Small intestine (tissue), 7 donors: Measurements from ENCODE around the gene WT1. TPM values are rescaled to one million over a fixed set of nuclear protein-coding genes. Genes with fewer than 3 reads are reported as not detected.

ENCODE experiments used
- DNase-seq, 2 donors: peaks; one replicate each; pipeline versions ENCODE4 v3.0.0 to v3.0.0-alpha.2; 2013
- FAIRE-seq: peaks from 2 replicates; lab custom pipeline; 2012; peaks lifted over from hg19 to GRCh38; lab: Jason Lieb, UNC
- H3K27ac ChIP-seq, 3 donors: one replicate each; pipeline ENCODE4 v1.5.1; 2013; ENCODE audit warnings: low read length in 2 of 3, mild to moderate bottlenecking in 2 of 3, control low read depth in 1 of 3, inconsistent platforms in 1 of 3, low read depth in 1 of 3, moderate library complexity in 1 of 3
- H3K27me3 ChIP-seq, 3 donors: one replicate each; pipeline ENCODE4 v1.6.1; 2013; ENCODE audit warnings: low read length in 3 of 3, inconsistent platforms in 1 of 3; ENCODE audit not compliant: control insufficient read depth in 3 of 3, insufficient read depth in 3 of 3
- H3K36me3 ChIP-seq, 3 donors: one replicate each; pipeline ENCODE4 v1.6.1; 2013; ENCODE audit warnings: low read length in 3 of 3, inconsistent platforms in 1 of 3, low read depth in 1 of 3, mild to moderate bottlenecking in 1 of 3, moderate library complexity in 1 of 3; ENCODE audit not compliant: control insufficient read depth in 3 of 3, insufficient read depth in 2 of 3
- H3K4me1 ChIP-seq, 3 donors: one replicate each; pipeline ENCODE4 v1.6.1; 2013; ENCODE audit warnings: low read length in 2 of 3, inconsistent platforms in 1 of 3, low read depth in 1 of 3, mild to moderate bottlenecking in 1 of 3, moderate library complexity in 1 of 3; ENCODE audit not compliant: control insufficient read depth in 3 of 3, insufficient read depth in 2 of 3
- H3K4me3 ChIP-seq, 3 donors: one replicate each; pipeline ENCODE4 v1.5.1; 2013; ENCODE audit warnings: low read length in 3 of 3, control low read depth in 1 of 3, inconsistent platforms in 1 of 3, low read depth in 1 of 3, mild to moderate bottlenecking in 1 of 3, moderate library complexity in 1 of 3
- H3K9me3 ChIP-seq, 2 donors: one replicate each; pipeline ENCODE4 v1.6.1; 2013; ENCODE audit warnings: low read depth in 1 of 2, low read length in 1 of 2; ENCODE audit not compliant: control insufficient read depth in 2 of 2, insufficient read depth in 1 of 2
- WGBS, 3 donors: extraction: QIAGEN DNeasy Blood & Tissue Kit; methylation state at CpG; one replicate each; pipeline ENCODE4 v1.1.7; 2013; 5-methylcytosine and 5-hydroxymethylcytosine counted together
- polyA plus RNA-seq, 4 donors: library from polyadenylated mRNA; stranded (reverse) in 3 of 4; unstranded in 1 of 4; fragments of 200-250 nt in 3 of 4; fragments of 120-200 nt in 1 of 4; gene quantifications; one replicate each; pipeline versions ENCODE4 v1.2.1 to v1.2.3, GENCODE V29; 2013
- donor health status: healthy with polysubstance abuse.
- donor health status: control.
- donor health status: control.
- donor health status: Bipolar disorder and iron deficiency.
- donor health status: healthy.

WT1 gene
- polyA plus RNA-seq, 4 donors = 0.03 TPM; not detected in 3

- 79 to 94% (median 88%) methylated on average over 1 of the region's 1 CpG for WGBS, 3 donors
- H3K27ac ChIP-seq = no peak overlapping the region
These were observed 68.7 kb downstream of the WT1 start for GRCh38 chr11:32366666-32367065.

GRCh38 chr11:32365192-32365591 lies 70.1 kb downstream of the WT1 start:
- H3K4me1 ChIP-seq = no peaks in the 10 kb centered on the region
- FAIRE-seq (no peak), DNase-seq (no peak)
- no peak overlapping the region for H3K27ac ChIP-seq
- no peak overlapping the region for H3K4me3 ChIP-seq
- H3K9me3 ChIP-seq = peaks cover 0 to 7% of the 10 kb centered on the region in 2 donors
- WGBS, 3 donors = 71 to 80% (median 77%) methylated on average over 4 of the region's 4 CpGs
- H3K36me3 ChIP-seq = no peaks in the 10 kb centered on the region
- H3K27me3 ChIP-seq = peaks cover 0 to 3% (median 0%) of the 10 kb centered on the region in 3 donors

More at GRCh38 chr11:32366666-32367065, 68.7 kb downstream of the WT1 start:
- Histone ChIP-seq H3K4me3 (no peak overlapping the region), H3K36me3 (no peaks in the 10 kb centered on the region), H3K4me1 (no peaks in the 10 kb centered on the region), H3K9me3 (peaks cover 0 to 7% of the 10 kb centered on the region in 2 donors), H3K27me3 (peaks cover 0 to 3% (median 0%) of the 10 kb centered on the region in 3 donors)
- DNase-seq = no peak
- no peak for FAIRE-seq

GRCh38 chr11:32358729-32359128 lies 76.6 kb downstream of the WT1 start:
- no peak for FAIRE-seq
- Histone ChIP-seq H3K9me3 (no peaks in the 10 kb centered on the region), H3K27ac (no peak overlapping the region), H3K4me1 (no peaks in the 10 kb centered on the region), H3K27me3 (peaks cover 0 to 11% (median 0%) of the 10 kb centered on the region in 3 donors), H3K4me3 (no peak overlapping the region), H3K36me3 (no peaks in the 10 kb centered on the region)
- WGBS, 3 donors = 10 to 26% (median 23%) methylated on average over 13 of the region's 13 CpGs
- DNase-seq = peak in 1 of 2 donors; percentile 14

- Histone ChIP-seq H3K27ac (no peak overlapping the region), H3K4me1 (no peaks in the 10 kb centered on the region), H3K9me3 (no peaks in the 10 kb centered on the region), H3K36me3 (no peaks in the 10 kb centered on the region), H3K27me3 (peaks cover 0 to 11% (median 0%) of the 10 kb centered on the region in 3 donors), H3K4me3 (no peak overlapping the region)
- FAIRE-seq = no peak
- WGBS, 3 donors = 33 to 36% (median 33%) methylated on average over 6 of the region's 6 CpGs
- no peak for DNase-seq
These were observed 81.5 kb downstream of the WT1 start for GRCh38 chr11:32353884-32354283.

GRCh38 chr11:32348502-32348901 lies 86.8 kb downstream of the WT1 start:
- no peaks in the 10 kb centered on the region for H3K9me3 ChIP-seq
- FAIRE-seq (no peak), DNase-seq (no peak)
- peaks cover 0 to 6% (median 0%) of the 10 kb centered on the region in 3 donors for H3K27me3 ChIP-seq
- no peaks in the 10 kb centered on the region for H3K36me3 ChIP-seq
- no peak overlapping the region for H3K27ac ChIP-seq
- 32 to 68% (median 54%) methylated on average over 1 of the region's 1 CpG for WGBS, 3 donors
- H3K4me1 ChIP-seq = no peaks in the 10 kb centered on the region
- H3K4me3 ChIP-seq = no peak overlapping the region

GRCh38 chr11:32344946-32345345 lies 90.4 kb downstream of the WT1 start:
- H3K36me3 ChIP-seq = no peaks in the 10 kb centered on the region
- WGBS, 3 donors = 65 to 69% (median 68%) methylated on average over 5 of the region's 5 CpGs
- DNase-seq (no peak), FAIRE-seq (no peak)
- no peaks in the 10 kb centered on the region for H3K4me1 ChIP-seq
- no peak overlapping the region for H3K27ac ChIP-seq
- H3K27me3 ChIP-seq = peaks cover 0 to 6% (median 0%) of the 10 kb centered on the region in 3 donors
- no peak overlapping the region for H3K4me3 ChIP-seq
- no peaks in the 10 kb centered on the region for H3K9me3 ChIP-seq

- Histone ChIP-seq H3K4me3 (no peak overlapping the region), H3K9me3 (no peaks in the 10 kb centered on the region), H3K27ac (no peak overlapping the region), H3K36me3 (no peaks in the 10 kb centered on the region), H3K27me3 (peaks cover 0 to 6% (median 0%) of the 10 kb centered on the region in 3 donors), H3K4me1 (no peaks in the 10 kb centered on the region)
- WGBS, 3 donors = 74 to 88% (median 82%) methylated on average over 3 of the region's 3 CpGs
- DNase-seq (no peak), FAIRE-seq (no peak)
These were observed 91.9 kb downstream of the WT1 start for GRCh38 chr11:32343325-32344008.

GRCh38 chr11:32341620-32342613 lies 93.4 kb downstream of the WT1 start:
- 53 to 65% (median 61%) methylated on average over 10 of the region's 10 CpGs for WGBS, 3 donors

More at GRCh38 chr11:32341620-32342613, 93.4 kb downstream of the WT1 start:
- no peaks in the 10 kb centered on the region for H3K4me1 ChIP-seq
- H3K27ac ChIP-seq = no peak overlapping the region
- FAIRE-seq (no peak), DNase-seq (no peak)
- H3K4me3 ChIP-seq = no peak overlapping the region
- no peaks in the 10 kb centered on the region for H3K9me3 ChIP-seq
- no peaks in the 10 kb centered on the region for H3K36me3 ChIP-seq
- peaks cover 0 to 6% (median 0%) of the 10 kb centered on the region in 3 donors for H3K27me3 ChIP-seq
